Lung (tissue), 12 donors: ENCODE measurements around the gene PRSS21. TPM values are rescaled to one million over a fixed set of nuclear protein-coding genes. Genes with fewer than 3 reads are reported as not detected.

Experiments
- ATAC-seq: fragments of 200-7000 bp; cut with Tn5 transposase; one replicate; pipeline ENCODE4 v1.9.1; 2020; ENCODE audit warnings: moderate number of reproducible peaks; ENCODE audit not compliant: insufficient read depth, low FRiP score
- DNase-seq, 3 donors: peaks; one replicate each; pipeline ENCODE4 v3.0.0-alpha.2; 2013 to 2017
- H3K27ac ChIP-seq, 2 donors: one replicate each; pipeline ENCODE4 v1.5.1; 2013; ENCODE audit warnings: mild to moderate bottlenecking in 2 of 2, moderate library complexity in 2 of 2, control low read depth in 1 of 2, inconsistent platforms in 1 of 2, low read depth in 1 of 2, low read length in 1 of 2
- H3K27me3 ChIP-seq, 3 donors: one replicate each; pipeline ENCODE4 v1.5.1; 2013; ENCODE audit warnings: low read length in 2 of 3; ENCODE audit not compliant: control insufficient read depth in 3 of 3, insufficient read depth in 3 of 3
- H3K36me3 ChIP-seq, 4 donors: one replicate each; pipeline ENCODE4 v1.5.1; 2013; ENCODE audit warnings: low read length in 4 of 4, mild to moderate bottlenecking in 1 of 4, moderate library complexity in 1 of 4; ENCODE audit not compliant: control insufficient read depth in 4 of 4, insufficient read depth in 4 of 4
- H3K4me1 ChIP-seq, 5 donors: one replicate each; pipeline ENCODE4 v1.5.1; 2013; ENCODE audit warnings: low read length in 5 of 5, mild to moderate bottlenecking in 2 of 5, moderate library complexity in 1 of 5; ENCODE audit not compliant: control insufficient read depth in 5 of 5, insufficient read depth in 5 of 5
- H3K4me3 ChIP-seq: one replicate; pipeline ENCODE4 v1.5.1; 2013; ENCODE audit warnings: mild to moderate bottlenecking, control low read depth, moderate library complexity
- H3K9ac ChIP-seq, 2 donors: one replicate each; pipeline ENCODE4 v1.5.1; 2013; ENCODE audit warnings: low read length in 2 of 2, control low read depth in 1 of 2; ENCODE audit not compliant: insufficient read depth in 1 of 2
- H3K9me3 ChIP-seq, 4 donors: one replicate each; pipeline ENCODE4 v1.5.1; 2013; ENCODE audit warnings: low read length in 3 of 4, mild to moderate bottlenecking in 1 of 4, moderate library complexity in 1 of 4; ENCODE audit not compliant: control insufficient read depth in 4 of 4, insufficient read depth in 3 of 4
- CTCF ChIP-seq: IDR thresholded peaks from 2 replicates; pipeline ENCODE4 v1.5.1; 2012; ENCODE audit warnings: mild to moderate bottlenecking; ENCODE audit errors: control extremely low read depth, extremely low read depth
- WGBS, 2 donors: extraction: QIAGEN DNeasy Blood & Tissue Kit; methylation state at CpG; one replicate each; pipeline ENCODE4 v1.1.7; 2013; 5-methylcytosine and 5-hydroxymethylcytosine counted together
- polyA plus RNA-seq, 2 donors: library from polyadenylated mRNA; stranded (reverse); fragments of 200-250 nt; gene quantifications; one replicate each; pipeline ENCODE4 v1.2.1, GENCODE V29; 2013
- total RNA-seq, 2 donors: library from RNA; depleted of rRNA in 1 of 2; stranded (reverse); fragments of >200 nt in 1 of 2; gene quantifications; one replicate each; pipeline ENCODE4 v1.2.1, GENCODE V29; 2014 to 2021
- donor health status: control.
- donor health status: control.
- donor health status: Bipolar disorder and iron deficiency.
- donor health status: healthy.
- donor health status: DM: yes; HTN: yes; CAD: no.

PRSS21 gene
- total and polyA plus RNA-seq, 4 donors: 0.77 to 7.9 (median 4.2) TPM; not detected in 1

- no peaks in the 10 kb centered on the region for H3K9me3 ChIP-seq
- no peak overlapping the region for H3K27ac ChIP-seq
- peaks cover 0 to 12% (median 6%) of the 10 kb centered on the region in 5 donors for H3K4me1 ChIP-seq
- ATAC-seq: no peak
- no peak overlapping the region for H3K4me3 ChIP-seq
- peaks cover 28 to 73% (median 51%) of the 10 kb centered on the region in 4 donors for H3K36me3 ChIP-seq
- H3K27me3 ChIP-seq: no peaks in the 10 kb centered on the region
- 81 to 85% methylated on average over 17 to 18 of the region's 18 CpGs for WGBS, 2 donors
- no peak for TF ChIP-seq CTCF
- DNase-seq: no peak
- H3K9ac ChIP-seq: no peak overlapping the region
These were observed 45.3 kb upstream of the PRSS21 start for GRCh38 chr16:2771496-2772402.

DNA sequence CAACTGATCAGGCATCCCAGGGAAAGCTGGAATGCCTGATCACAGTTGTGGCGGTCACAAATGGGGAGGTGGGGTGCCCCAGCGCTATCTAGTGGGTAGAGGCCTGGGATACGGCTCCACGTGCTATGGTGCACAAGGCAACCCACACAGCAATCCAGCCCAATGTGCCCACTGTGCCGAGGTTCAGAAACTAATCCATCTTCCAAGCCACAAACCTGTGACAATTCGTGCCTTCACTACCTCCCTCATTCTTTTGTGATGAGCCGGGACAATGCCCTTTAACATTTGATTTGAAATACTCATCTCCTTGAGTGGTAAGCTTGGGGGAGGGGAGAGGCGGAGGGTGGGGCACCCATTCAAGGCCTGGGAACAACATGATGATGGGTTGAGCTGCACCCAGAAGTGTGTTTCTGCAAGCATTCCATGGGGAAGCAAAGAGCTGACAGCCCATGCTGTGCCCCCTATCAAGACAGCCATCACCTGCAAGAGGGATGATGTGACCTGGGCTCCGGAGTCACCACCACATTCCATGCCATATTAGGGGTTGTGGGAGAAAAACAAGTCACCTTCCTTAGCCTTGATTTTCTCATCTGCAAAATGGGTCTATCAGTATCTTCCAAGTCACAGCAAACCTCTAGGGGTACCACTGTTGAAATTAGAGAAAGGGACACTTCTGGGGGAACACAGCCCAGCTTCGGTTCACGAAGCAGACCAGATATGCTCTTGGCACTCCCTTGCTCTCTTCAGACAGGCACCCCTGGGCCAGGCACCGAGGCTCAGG is 43.7 kb upstream of the PRSS21 start:
- no peak for ATAC-seq
- Histone ChIP-seq H3K4me3 (no peak overlapping the region), H3K27me3 (no peaks in the 10 kb centered on the region), H3K9ac (no peak overlapping the region), H3K4me1 (peaks cover 2 to 16% (median 8%) of the 10 kb centered on the region in 5 donors), H3K36me3 (peaks cover 16 to 56% (median 45%) of the 10 kb centered on the region in 4 donors), H3K9me3 (no peaks in the 10 kb centered on the region), H3K27ac (no peak overlapping the region)
- 87 to 88% methylated on average over 12 of the region's 12 CpGs for WGBS, 2 donors
- DNase-seq: no peak
- TF ChIP-seq CTCF: no peak

- H3K4me1 ChIP-seq: peaks cover 2 to 18% (median 12%) of the 10 kb centered on the region in 5 donors
- H3K9me3 ChIP-seq: no peaks in the 10 kb centered on the region
- no peaks in the 10 kb centered on the region for H3K27me3 ChIP-seq
- WGBS, 2 donors: 80 to 81% methylated on average over 7 of the region's 7 CpGs
- no peak overlapping the region for H3K9ac ChIP-seq
- peaks cover 12 to 47% (median 36%) of the 10 kb centered on the region in 4 donors for H3K36me3 ChIP-seq
- ATAC-seq (no peak), DNase-seq (no peak)
- H3K27ac ChIP-seq: no peak overlapping the region
- no peak overlapping the region for H3K4me3 ChIP-seq
- no peak for TF ChIP-seq CTCF
These were observed 42.7 kb upstream of the PRSS21 start for GRCh38 chr16:2774161-2774891.
